ENCODE results near the gene EEF1G. TPM values are rescaled to one million over a fixed set of nuclear protein-coding genes. Genes with fewer than 3 reads are reported as not detected.
A peak's percentile ranks its signal among the peaks of the same experiment; 100 is the strongest.

Gene EEF1G
- total and polyA plus RNA-seq, 9 of the 15 experiments (the other 6 are each of a cell fraction or from before 2014, with no cell fraction given) = 985 to 2,349 (median 2,035) TPM

DNA sequence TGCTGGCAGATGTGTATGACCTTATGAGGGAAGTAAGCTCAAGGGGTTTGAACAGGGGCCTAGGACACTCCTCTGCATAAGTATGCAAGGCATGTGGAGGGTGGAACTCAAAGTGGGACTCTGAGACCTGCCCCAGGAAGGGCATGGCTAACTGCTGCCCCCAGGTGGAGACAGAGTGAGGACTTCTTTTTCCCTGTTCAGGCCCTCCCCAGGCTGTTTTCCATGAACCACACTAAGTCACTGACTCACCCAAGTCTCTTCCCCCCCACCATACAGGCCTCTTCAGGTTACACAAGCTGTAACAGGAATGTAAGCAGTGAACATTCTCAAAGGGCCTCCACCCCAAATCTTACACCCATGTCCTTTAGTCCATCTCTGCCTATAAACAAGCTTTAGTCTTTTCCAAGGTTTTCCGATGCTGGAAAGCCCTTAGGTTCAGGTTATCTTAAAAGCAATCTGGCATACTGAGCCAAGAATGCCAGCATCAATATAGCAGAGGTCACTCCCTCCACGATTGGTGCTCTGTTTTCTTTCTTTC is 13.1 kb downstream of the EEF1G start (continued):
- TF ChIP-seq, protein P1, sequence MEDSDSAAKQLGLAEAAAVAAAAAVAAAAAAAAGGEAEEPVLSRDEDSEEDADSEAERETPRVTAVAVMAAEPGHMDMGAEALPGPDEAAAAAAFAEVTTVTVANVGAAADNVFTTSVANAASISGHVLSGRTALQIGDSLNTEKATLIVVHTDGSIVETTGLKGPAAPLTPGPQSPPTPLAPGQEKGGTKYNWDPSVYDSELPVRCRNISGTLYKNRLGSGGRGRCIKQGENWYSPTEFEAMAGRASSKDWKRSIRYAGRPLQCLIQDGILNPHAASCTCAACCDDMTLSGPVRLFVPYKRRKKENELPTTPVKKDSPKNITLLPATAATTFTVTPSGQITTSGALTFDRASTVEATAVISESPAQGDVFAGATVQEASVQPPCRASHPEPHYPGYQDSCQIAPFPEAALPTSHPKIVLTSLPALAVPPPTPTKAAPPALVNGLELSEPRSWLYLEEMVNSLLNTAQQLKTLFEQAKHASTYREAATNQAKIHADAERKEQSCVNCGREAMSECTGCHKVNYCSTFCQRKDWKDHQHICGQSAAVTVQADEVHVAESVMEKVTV (CRISPR knock-in tag; IDR thresholded peaks at IDR 0.05) = peak; percentile 91
- TF ChIP-seq MTF1 (CRISPR knock-in tag; IDR thresholded peaks at IDR 0.05; ENCODE audit: borderline replicate concordance) = no peak
- peak; percentile 14; the same call in 1 of the 2 replicates for TF ChIP-seq FOXM1 (IDR thresholded peaks at IDR 0.05; ENCODE audit: low read depth)
- no peak for TF ChIP-seq FOXM1 (CRISPR knock-in tag; IDR thresholded peaks at IDR 0.05; ENCODE audit: low read depth)
- TF ChIP-seq SMARCC2 (IDR thresholded peaks at IDR 0.05; ENCODE audit: low read depth) = no peak
- TF ChIP-seq ZNF174 (CRISPR knock-in tag; IDR thresholded peaks at IDR 0.05) = no peak
- no peak for TF ChIP-seq ETV5 (CRISPR knock-in tag; IDR thresholded peaks at IDR 0.05; ENCODE audit: low read depth)
- no peak for TF ChIP-seq HDAC6 (IDR thresholded peaks at IDR 0.05; ENCODE audit: low read depth, low read length)
- peak; percentile 43; the same call in 1 of the 2 replicates for TF ChIP-seq CC2D1A (IDR thresholded peaks at IDR 0.05)
- TF ChIP-seq STAG1 (CRISPR knock-in tag; IDR thresholded peaks at IDR 0.05; ENCODE audit: borderline replicate concordance) = peak; percentile 52; the same call in 1 of the 2 replicates
- TF ChIP-seq EP400 (IDR thresholded peaks at IDR 0.05) = peak; percentile 45; the same call in 1 of the 2 replicates
- no peak for TF ChIP-seq TAF7 (tag; IDR thresholded peaks at IDR 0.05)
- no peak for TF ChIP-seq CBFB (CRISPR knock-in tag; IDR thresholded peaks at IDR 0.05)
- TF ChIP-seq, protein P2, sequence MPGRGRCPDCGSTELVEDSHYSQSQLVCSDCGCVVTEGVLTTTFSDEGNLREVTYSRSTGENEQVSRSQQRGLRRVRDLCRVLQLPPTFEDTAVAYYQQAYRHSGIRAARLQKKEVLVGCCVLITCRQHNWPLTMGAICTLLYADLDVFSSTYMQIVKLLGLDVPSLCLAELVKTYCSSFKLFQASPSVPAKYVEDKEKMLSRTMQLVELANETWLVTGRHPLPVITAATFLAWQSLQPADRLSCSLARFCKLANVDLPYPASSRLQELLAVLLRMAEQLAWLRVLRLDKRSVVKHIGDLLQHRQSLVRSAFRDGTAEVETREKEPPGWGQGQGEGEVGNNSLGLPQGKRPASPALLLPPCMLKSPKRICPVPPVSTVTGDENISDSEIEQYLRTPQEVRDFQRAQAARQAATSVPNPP (IDR thresholded peaks at IDR 0.05; ENCODE audit: borderline replicate concordance, insufficient read depth, insufficient read length) = no peak
- TF ChIP-seq, protein P3, sequence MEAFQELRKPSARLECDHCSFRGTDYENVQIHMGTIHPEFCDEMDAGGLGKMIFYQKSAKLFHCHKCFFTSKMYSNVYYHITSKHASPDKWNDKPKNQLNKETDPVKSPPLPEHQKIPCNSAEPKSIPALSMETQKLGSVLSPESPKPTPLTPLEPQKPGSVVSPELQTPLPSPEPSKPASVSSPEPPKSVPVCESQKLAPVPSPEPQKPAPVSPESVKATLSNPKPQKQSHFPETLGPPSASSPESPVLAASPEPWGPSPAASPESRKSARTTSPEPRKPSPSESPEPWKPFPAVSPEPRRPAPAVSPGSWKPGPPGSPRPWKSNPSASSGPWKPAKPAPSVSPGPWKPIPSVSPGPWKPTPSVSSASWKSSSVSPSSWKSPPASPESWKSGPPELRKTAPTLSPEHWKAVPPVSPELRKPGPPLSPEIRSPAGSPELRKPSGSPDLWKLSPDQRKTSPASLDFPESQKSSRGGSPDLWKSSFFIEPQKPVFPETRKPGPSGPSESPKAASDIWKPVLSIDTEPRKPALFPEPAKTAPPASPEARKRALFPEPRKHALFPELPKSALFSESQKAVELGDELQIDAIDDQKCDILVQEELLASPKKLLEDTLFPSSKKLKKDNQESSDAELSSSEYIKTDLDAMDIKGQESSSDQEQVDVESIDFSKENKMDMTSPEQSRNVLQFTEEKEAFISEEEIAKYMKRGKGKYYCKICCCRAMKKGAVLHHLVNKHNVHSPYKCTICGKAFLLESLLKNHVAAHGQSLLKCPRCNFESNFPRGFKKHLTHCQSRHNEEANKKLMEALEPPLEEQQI (IDR thresholded peaks at IDR 0.05) = no peak
- no peak for TF ChIP-seq GTF2A2 (tag; IDR thresholded peaks at IDR 0.05)
- peak; percentile 47 for TF ChIP-seq EP300 (IDR thresholded peaks at IDR 0.05; ENCODE audit: low read length)
- no peak for TF ChIP-seq PPARD (CRISPR knock-in tag; IDR thresholded peaks at IDR 0.05)
- TF ChIP-seq, protein P4, sequence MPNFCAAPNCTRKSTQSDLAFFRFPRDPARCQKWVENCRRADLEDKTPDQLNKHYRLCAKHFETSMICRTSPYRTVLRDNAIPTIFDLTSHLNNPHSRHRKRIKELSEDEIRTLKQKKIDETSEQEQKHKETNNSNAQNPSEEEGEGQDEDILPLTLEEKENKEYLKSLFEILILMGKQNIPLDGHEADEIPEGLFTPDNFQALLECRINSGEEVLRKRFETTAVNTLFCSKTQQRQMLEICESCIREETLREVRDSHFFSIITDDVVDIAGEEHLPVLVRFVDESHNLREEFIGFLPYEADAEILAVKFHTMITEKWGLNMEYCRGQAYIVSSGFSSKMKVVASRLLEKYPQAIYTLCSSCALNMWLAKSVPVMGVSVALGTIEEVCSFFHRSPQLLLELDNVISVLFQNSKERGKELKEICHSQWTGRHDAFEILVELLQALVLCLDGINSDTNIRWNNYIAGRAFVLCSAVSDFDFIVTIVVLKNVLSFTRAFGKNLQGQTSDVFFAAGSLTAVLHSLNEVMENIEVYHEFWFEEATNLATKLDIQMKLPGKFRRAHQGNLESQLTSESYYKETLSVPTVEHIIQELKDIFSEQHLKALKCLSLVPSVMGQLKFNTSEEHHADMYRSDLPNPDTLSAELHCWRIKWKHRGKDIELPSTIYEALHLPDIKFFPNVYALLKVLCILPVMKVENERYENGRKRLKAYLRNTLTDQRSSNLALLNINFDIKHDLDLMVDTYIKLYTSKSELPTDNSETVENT (CRISPR knock-in tag; IDR thresholded peaks at IDR 0.05) = no peak
- TF ChIP-seq CHD1 (IDR thresholded peaks at IDR 0.05; ENCODE audit: low read length) = no peak
- peak; percentile 25; the same call in 1 of the 2 replicates for TF ChIP-seq NBN (IDR thresholded peaks at IDR 0.05; ENCODE audit: low read depth)
- no peak for TF ChIP-seq ILK (tag; IDR thresholded peaks at IDR 0.05; ENCODE audit: borderline replicate concordance, low read depth)

Measured in K562 (cell line).